Measurements from ENCODE around the gene GMPR2.

DNA sequence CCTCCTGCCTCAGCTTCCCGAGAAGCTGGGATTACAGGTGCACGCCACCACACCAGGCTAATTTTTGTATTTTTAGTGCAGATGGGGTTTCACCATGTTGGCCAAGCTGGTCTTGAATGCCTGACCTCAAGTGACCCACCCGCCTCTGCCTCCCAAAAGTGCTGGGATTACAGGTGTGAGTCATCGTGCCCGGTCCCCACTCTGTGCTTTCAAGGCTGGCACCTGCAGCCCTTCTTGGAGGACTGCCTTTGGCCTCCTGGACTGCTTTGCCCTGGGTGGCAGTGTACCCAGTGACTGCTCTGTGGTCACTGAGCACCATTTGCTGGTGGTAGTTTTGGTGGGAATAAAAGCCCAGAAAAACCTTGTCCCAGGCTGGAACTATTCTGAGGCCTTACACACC is 54.3 kb downstream of the GMPR2 start:
- TF ChIP-seq, protein P1, sequence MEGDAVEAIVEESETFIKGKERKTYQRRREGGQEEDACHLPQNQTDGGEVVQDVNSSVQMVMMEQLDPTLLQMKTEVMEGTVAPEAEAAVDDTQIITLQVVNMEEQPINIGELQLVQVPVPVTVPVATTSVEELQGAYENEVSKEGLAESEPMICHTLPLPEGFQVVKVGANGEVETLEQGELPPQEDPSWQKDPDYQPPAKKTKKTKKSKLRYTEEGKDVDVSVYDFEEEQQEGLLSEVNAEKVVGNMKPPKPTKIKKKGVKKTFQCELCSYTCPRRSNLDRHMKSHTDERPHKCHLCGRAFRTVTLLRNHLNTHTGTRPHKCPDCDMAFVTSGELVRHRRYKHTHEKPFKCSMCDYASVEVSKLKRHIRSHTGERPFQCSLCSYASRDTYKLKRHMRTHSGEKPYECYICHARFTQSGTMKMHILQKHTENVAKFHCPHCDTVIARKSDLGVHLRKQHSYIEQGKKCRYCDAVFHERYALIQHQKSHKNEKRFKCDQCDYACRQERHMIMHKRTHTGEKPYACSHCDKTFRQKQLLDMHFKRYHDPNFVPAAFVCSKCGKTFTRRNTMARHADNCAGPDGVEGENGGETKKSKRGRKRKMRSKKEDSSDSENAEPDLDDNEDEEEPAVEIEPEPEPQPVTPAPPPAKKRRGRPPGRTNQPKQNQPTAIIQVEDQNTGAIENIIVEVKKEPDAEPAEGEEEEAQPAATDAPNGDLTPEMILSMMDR (IDR thresholded peaks at IDR 0.05; ENCODE audit: low read length): no peak
- TF ChIP-seq EZH2 (IDR thresholded peaks at IDR 0.05; ENCODE audit: borderline replicate concordance, low read length): no peak

Measured in OCI-LY1 (cell line).